ENCODE data around the gene TMEM233.

TMEM233 gene

GRCh38 chr12:119681728-119682638 is 88.4 kb downstream of the TMEM233 start:
- no peak for DNase-seq (ENCODE audit: low read depth)

GRCh38 chr12:119682639-119683252 is 89.2 kb downstream of the TMEM233 start:
- DNase-seq (ENCODE audit: low read depth) = no peak

GRCh38 chr12:119683413-119683812 is 89.8 kb downstream of the TMEM233 start:
- DNase-seq (ENCODE audit: low read depth) = no peak

- no peak for DNase-seq (ENCODE audit: low read depth)
Measured at GRCh38 chr12:119683816-119684215, 90.2 kb downstream of the TMEM233 start.

GRCh38 chr12:119684711-119685369 is 91.3 kb downstream of the TMEM233 start:
- no peak for DNase-seq (ENCODE audit: low read depth)

GRCh38 chr12:119685375-119685774 is 91.8 kb downstream of the TMEM233 start:
- no peak for DNase-seq (ENCODE audit: low read depth)

GRCh38 chr12:119686355-119686754 is 92.8 kb downstream of the TMEM233 start:
- no peak for DNase-seq (ENCODE audit: low read depth)

GRCh38 chr12:119686776-119687175 is 93.2 kb downstream of the TMEM233 start:
- no peak for DNase-seq (ENCODE audit: low read depth)

GRCh38 chr12:119687406-119687805 is 93.8 kb downstream of the TMEM233 start:
- no peak for DNase-seq (ENCODE audit: low read depth)

GRCh38 chr12:119687879-119688278 is 94.3 kb downstream of the TMEM233 start:
- DNase-seq (ENCODE audit: low read depth) = no peak

- DNase-seq (ENCODE audit: low read depth) = no peak
Measured at GRCh38 chr12:119689935-119690500, 96.4 kb downstream of the TMEM233 start.

- DNase-seq (ENCODE audit: low read depth) = no peak
Measured at GRCh38 chr12:119691202-119691810, 97.7 kb downstream of the TMEM233 start.

- DNase-seq (ENCODE audit: low read depth) = no peak
Measured at GRCh38 chr12:119692410-119692809, 98.8 kb downstream of the TMEM233 start.
